Measurements from ENCODE around the gene BRMS1.
A peak's percentile ranks its signal among the peaks of the same experiment; 100 is the strongest.

BRMS1 gene

DNA sequence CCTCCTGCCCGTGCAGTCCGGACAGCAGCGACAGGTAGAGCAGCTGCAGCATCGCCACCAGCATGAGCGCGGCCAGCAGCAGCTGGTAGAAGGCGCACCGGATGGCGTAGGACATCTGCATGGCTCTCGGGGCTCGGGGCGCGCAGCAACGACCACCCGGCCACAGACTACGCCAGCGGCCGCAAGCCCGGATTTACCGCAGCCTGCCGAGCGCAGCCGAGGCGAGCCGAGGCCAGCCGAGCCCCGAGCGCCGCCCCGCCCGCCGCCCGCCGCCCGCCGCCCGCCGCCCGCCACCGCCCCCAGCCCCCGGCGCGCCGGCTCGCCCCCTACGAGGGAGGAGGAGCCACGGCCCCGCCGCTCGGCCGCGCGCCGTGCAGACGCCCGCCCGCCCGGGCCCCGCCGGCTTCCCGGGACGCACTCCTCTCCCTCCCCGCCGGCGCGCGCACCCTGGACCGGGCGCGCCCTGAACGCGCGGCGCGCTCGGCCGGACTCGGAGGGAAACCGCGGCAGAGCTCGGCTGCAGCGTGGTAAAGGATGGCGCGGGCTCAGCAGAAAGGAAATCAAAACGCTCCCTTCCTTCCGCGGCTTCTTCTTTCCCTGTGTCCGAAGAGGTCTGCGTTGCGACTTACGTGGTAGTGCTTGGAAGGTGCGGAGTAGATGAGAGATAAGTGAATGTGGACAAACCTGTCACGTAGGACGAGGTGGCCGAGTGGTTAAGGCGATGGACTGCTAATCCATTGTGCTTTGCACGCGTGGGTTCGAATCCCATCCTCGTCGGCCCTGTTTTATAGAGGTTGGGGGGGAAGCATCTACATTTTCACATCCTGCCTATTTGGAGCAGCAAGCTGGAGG lies 2.7 kb upstream of the BRMS1 start, which contains the start of gene B4GAT1:
TSS of gene B4GAT1 (minus strand) at position 205 of the 852 bp plus-strand sequence. CDS start at position 121, 84 bp downstream.
- Mint-ChIP-seq H3K4me3 (peak within 1 kb of the TSS; percentile 97), H3K9me3 (no peaks in the 10 kb centered on the region), H3K4me1 (ENCODE audit: low read depth) (peaks cover 52% of the 10 kb centered on the region), H3K36me3 (ENCODE audit: low read depth) (peaks cover 23% of the 10 kb centered on the region), H3K27ac (peak within 1 kb of the TSS; percentile 99), H3K27me3 (peaks cover 3% of the 10 kb centered on the region)
- peak; percentile 92 for DNase-seq

DNA sequence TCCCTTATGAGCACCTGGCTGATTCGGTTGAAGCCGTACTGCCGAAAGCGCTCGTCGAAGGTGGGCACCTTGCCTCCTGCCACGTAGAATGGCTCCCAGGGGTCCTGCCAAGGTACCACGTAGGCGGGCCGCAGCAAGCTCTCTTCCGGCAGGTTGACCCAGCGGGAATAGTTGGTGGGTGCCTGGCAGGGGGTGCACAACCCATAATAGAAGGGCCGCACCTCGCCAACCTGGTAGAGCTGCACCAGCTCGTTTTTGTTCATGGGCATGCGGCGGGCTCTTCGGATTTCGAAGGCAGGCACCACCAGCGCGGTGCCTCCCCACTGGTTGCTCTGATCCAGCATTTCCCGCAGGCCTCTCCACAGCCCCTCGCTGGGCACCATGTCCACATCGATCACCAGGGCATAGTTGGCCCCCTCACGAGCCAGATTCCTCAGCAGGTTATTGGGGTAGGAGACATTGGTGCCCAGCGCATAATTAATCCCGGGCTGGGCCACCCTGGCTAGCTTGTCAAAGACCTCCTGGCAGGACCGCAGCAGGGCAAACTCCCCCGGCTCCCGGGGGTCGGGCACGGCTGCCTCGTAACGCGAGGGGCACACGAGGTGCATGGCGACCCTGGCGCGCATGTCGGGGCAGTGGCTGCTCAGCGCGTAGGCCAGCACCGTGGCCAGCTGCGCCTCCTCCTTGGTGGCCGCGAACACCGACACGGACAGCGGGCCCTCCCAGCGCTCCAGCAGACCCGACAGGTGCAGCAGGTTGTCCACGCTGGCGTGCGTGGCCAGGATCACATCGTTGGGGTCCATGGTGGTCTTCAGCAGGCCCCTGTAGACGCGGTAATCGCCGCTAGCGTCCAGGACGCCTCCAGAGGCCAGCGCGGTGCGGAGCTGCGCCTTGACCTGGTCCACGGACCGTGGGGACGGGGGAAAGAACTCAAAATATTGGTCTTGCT lies 1.8 kb upstream of the BRMS1 start:
- peaks cover 52% of the 10 kb centered on the region for H3K4me1 Mint-ChIP-seq (ENCODE audit: low read depth)
- no peaks in the 10 kb centered on the region for H3K9me3 Mint-ChIP-seq
- peaks cover 32% of the 10 kb centered on the region for H3K36me3 Mint-ChIP-seq (ENCODE audit: low read depth)
- H3K4me3 Mint-ChIP-seq, result peak overlapping the region; percentile 97
- peak overlapping the region; percentile 95 for H3K27ac Mint-ChIP-seq
- peak; percentile 49 for DNase-seq
- H3K27me3 Mint-ChIP-seq, result peaks cover 3% of the 10 kb centered on the region

DNA sequence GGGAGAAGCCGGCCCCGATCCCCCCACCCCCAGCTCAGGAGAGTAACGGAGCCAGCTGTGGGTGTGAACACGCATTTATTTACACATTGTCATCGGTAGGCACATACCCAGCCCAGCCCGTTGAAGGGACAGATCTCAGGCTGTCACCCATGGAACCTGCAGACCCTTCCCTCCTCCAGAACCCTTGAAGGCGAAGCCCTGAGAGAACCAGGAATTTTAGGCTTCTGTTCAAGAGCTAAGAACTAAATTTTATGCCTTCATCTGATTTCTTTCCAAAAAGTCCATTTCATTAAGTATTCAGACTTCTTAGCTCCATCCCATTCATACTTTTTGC lies 379 bp upstream of the BRMS1 start:
- Mint-ChIP-seq H3K27ac (peak overlapping the region; percentile 95), H3K27me3 (peaks cover 3% of the 10 kb centered on the region), H3K4me3 (peak overlapping the region; percentile 97), H3K4me1 (ENCODE audit: low read depth) (peaks cover 52% of the 10 kb centered on the region), H3K9me3 (no peaks in the 10 kb centered on the region), H3K36me3 (ENCODE audit: low read depth) (peaks cover 46% of the 10 kb centered on the region)
- no peak for DNase-seq

DNA sequence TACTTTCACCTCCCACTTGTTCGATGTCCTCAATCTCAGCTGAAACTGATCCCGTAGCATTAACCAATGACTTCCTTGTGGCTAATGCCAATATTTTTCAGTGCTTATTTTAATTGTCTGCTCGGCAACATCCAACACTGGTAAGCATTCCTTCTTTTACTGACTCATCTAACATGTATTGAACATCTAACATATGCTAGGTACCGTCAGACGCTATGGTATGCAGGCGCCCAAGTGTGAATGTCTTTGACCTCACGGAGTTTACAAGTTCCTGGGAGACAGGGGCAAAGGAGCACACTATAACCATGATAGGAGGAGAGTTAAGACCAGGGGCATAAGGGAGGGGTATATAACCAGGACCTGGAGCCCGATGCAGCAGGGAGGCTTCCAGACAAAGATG lies 1.7 kb downstream of the BRMS1 start:
- DNase-seq, result no peak
- peaks cover 3% of the 10 kb centered on the region for H3K27me3 Mint-ChIP-seq
- peak overlapping the region; percentile 95 for H3K27ac Mint-ChIP-seq
- no peaks in the 10 kb centered on the region for H3K9me3 Mint-ChIP-seq
- peaks cover 64% of the 10 kb centered on the region for H3K36me3 Mint-ChIP-seq (ENCODE audit: low read depth)
- H3K4me1 Mint-ChIP-seq (ENCODE audit: low read depth), result peaks cover 46% of the 10 kb centered on the region
- peak overlapping the region; percentile 97 for H3K4me3 Mint-ChIP-seq

DNA sequence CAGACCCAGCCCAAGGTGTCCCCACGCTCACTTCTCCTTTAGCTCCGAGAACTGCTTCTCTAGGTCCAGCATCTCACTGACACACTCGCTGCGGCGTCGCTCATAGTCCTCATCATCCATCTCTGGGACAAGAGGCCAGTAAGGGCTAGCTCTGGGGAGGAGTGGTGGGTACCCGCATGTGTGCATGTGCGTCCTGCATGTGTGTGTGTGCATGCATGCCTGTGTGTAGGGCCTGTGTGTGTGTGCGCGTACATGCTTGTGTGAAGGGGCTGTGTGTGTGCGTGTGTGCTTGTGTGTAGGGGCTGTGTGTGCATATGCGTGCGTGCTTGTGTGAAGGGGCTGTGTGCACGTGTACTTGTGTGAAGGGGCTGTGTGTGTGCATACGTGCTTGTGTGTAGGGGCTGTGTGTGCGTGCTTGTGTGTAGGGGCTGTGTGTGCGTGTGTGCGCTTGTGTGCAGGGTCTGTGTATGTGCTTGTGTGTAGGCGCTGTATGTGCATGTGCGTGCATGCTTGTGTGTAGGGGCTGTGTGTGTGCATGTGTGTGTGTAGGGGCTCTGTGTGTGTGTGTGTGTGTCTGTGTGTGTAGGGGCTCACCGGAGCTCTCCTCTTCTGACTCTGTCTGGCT lies 3.3 kb downstream of the BRMS1 start:
- H3K9me3 Mint-ChIP-seq, result no peaks in the 10 kb centered on the region
- H3K27me3 Mint-ChIP-seq, result no peaks in the 10 kb centered on the region
- peaks cover 75% of the 10 kb centered on the region for H3K36me3 Mint-ChIP-seq (ENCODE audit: low read depth)
- peaks cover 55% of the 10 kb centered on the region for H3K4me1 Mint-ChIP-seq (ENCODE audit: low read depth)
- H3K27ac Mint-ChIP-seq, result no peak overlapping the region
- H3K4me3 Mint-ChIP-seq, result no peak overlapping the region
- DNase-seq, result no peak

DNA sequence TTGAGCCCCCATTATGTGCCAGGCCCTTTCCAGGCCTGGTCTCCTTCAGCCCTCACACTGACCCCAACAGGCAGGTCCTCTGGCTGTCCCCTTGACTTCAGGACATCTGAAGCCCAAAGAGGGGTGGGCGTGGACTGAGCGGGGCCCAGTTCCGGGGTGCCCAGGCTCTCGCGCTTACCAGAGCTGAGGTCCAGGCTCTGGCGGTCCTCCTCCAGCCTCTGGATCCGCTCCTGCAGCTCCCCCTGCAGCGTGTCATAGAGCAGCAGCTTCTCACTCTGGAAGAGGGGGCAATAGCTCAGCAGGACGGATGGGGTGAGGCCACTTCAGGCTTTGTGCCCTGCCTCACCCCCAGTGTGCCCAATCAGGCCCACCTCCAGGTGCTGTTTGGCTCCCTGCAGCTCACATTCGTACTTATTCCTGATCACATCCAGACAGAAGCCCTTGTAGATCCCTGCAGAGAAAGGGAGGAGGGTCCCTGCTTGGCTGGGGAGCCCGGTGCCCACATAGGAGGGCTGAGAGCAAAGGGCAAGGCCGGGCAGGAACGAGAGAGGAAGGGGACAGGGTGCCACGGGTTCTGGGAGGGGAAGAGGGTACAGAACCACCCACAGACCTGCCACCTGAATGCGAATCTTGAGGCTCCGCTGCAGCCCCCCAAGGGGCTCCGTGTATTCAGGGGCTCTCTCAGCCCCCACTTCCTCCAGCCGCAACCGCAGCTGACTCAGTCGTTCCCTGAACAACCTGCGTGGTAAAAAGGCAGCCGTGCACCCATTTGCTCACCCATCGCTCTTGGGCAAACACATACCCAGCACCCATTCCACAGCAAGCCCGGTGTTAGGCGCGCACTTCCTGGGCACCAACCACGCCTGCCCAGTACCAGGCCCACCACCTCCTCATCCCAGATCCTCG lies 4.1 kb downstream of the BRMS1 start:
- H3K4me3 Mint-ChIP-seq, result no peak overlapping the region
- no peaks in the 10 kb centered on the region for H3K27me3 Mint-ChIP-seq
- peaks cover 53% of the 10 kb centered on the region for H3K4me1 Mint-ChIP-seq (ENCODE audit: low read depth)
- DNase-seq, result no peak
- no peaks in the 10 kb centered on the region for H3K9me3 Mint-ChIP-seq
- H3K27ac Mint-ChIP-seq, result no peak overlapping the region
- peaks cover 76% of the 10 kb centered on the region for H3K36me3 Mint-ChIP-seq (ENCODE audit: low read depth)

DNA sequence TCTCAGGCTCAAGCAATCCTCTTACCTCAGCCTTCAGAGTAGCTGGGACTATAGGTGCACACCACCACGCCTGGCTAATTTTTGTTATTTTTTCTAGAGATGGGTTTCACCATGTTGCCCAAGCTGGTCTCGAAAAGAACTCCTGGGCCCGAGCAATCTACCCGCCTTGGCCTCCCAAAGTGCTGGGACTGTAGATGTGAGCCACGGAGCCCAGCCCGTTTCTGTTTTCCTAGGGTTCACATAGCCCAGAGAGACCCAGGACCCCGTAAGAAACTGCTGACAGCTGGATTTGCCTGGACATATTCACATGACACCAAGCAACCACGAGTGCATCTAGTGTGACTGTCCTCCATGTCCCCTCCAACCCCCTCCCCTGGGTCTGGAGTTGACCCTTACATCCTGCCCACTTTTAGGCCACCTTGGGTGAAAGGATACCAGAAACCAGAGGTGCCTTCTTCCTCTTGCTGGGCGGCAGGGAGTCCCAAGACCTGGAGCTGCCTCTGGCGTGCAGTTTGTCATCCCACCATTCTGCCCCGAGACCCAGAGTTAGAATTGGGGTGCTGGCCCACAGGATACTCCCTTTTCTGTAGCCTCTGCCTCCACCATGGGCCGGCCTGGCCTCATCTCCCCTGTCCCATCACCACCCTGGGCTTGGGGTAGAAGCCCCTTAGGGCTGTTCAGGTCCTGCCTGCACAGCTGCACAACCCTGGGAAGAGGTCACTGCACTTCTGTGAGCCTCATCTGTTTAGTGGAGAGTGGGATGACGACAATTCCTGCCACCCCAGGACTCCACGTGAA lies 5.0 kb downstream of the BRMS1 start:
- Mint-ChIP-seq H3K9me3 (no peaks in the 10 kb centered on the region), H3K4me1 (ENCODE audit: low read depth) (peaks cover 48% of the 10 kb centered on the region), H3K4me3 (no peak overlapping the region), H3K36me3 (ENCODE audit: low read depth) (peaks cover 73% of the 10 kb centered on the region), H3K27ac (no peak overlapping the region), H3K27me3 (no peaks in the 10 kb centered on the region)
- DNase-seq, result no peak

DNA sequence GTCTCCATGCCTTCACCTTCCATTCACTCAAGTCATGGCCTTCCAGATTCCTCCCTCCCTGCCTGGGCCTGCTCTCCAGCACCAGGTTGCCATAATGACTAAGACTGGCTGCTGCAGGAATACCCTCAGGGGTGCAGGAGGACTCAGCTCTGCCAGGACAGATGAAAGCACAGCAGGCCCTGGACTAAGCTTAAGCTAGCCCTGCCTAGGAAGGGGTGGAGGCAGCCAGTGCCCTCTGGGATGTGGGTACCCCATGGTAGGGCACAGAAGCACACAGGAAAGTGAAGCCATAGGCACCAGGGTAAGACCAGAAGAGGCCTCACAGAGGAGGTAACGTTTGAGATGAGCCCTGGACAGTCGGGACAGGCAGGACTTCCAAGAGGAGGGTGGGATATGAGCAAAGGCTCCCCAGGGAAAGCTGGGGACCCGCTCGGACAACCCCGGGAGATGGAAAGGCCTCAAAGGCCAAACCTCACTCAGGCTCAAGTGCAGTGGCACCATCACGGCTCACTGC lies 5.7 kb downstream of the BRMS1 start:
- H3K4me1 Mint-ChIP-seq (ENCODE audit: low read depth), result peaks cover 44% of the 10 kb centered on the region
- DNase-seq, result no peak
- no peaks in the 10 kb centered on the region for H3K9me3 Mint-ChIP-seq
- H3K4me3 Mint-ChIP-seq, result no peak overlapping the region
- H3K27ac Mint-ChIP-seq, result peak overlapping the region; percentile 1
- no peaks in the 10 kb centered on the region for H3K27me3 Mint-ChIP-seq
- H3K36me3 Mint-ChIP-seq (ENCODE audit: low read depth), result peaks cover 67% of the 10 kb centered on the region

DNA sequence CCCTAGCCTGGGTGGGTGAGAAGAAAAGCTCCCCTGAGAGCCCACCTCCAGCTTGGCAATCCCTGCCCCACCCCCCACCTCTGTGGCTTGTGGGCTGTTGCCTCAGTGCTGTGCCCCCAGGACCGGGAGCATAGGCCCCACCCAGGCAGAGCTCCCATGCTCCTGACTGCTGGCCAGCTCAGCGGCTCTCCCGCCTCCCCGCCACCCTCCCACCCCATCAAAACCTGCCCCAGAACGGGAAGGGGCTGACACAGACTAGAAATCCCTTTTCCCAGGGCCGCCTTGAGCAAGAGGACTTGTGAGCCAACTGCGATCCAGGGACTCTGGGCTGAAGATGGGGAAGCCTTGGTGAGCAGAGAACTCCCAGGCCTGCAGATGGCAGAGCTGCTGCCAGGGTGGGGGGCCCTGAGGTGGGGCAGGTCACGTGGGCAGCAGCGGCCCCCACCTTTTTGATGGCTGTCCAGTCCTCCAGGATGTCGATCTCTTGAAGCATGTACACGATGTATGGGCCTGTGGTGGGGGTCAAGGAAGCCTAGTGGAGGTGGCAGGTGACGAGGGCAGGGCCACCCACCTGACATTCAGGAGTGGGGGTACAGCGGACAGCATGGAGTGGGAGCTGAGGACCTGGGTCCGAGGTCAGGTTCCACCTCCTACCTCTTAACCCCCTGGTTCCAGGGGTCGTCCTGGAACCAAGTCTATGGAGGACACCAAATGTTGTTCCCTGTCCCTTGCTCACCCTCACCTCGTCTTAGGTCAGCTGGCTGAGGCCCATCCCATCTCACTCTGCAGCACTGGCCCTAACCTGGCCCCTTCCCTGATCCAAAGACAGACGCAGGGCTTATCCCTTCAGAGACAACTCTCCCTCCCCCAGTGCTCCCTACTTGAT lies 6.4 kb downstream of the BRMS1 start:
- H3K9me3 Mint-ChIP-seq, result no peaks in the 10 kb centered on the region
- DNase-seq, result no peak
- no peak overlapping the region for H3K4me3 Mint-ChIP-seq
- H3K4me1 Mint-ChIP-seq (ENCODE audit: low read depth), result peaks cover 37% of the 10 kb centered on the region
- H3K27me3 Mint-ChIP-seq, result no peaks in the 10 kb centered on the region
- H3K36me3 Mint-ChIP-seq (ENCODE audit: low read depth), result peaks cover 63% of the 10 kb centered on the region
- peak overlapping the region; percentile 1 for H3K27ac Mint-ChIP-seq

DNA sequence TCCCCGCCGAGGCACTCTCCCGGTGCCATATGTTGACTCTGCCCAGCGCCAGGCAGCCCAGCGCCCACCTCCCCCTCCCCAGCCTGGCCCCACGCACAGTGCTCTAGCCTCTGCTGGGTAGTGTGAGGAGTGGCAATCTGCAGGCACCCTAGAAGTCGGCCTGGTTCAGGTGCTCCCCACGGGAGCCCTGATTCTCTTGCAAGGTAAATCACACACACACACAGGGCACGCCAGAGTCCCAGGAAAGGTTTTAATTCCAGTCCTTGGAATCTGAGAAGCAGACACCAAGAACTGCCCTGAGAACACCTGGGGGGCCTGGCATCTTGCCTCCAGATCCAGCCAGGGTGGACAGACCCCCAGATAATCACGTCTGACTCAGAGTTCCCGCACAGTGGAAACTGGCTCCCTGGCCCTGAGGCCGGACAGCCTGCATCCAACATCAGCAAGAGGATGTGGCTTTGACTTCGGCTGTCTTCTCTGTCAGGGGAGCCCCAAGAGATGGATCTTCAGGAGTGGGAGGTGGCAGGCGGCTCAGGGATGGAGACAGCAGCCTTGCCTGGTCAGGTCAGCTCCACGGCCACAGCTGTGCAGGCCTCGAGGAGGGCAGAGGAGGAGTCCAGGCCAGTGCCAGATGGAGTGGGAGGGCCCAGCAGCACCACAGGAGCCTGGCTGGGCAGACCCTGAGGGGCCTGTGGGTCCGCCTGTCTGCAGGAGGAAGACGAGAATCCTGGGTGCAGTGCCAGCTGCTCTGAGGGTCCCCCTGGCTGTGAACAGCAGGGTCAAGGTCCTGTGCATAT lies 7.6 kb downstream of the BRMS1 start:
- peak overlapping the region; percentile 67 for H3K4me3 Mint-ChIP-seq
- H3K4me1 Mint-ChIP-seq (ENCODE audit: low read depth), result peaks cover 28% of the 10 kb centered on the region
- H3K27ac Mint-ChIP-seq, result peak overlapping the region; percentile 88
- H3K36me3 Mint-ChIP-seq (ENCODE audit: low read depth), result peaks cover 52% of the 10 kb centered on the region
- H3K27me3 Mint-ChIP-seq, result no peaks in the 10 kb centered on the region
- H3K9me3 Mint-ChIP-seq, result no peaks in the 10 kb centered on the region
- no peak for DNase-seq

DNA sequence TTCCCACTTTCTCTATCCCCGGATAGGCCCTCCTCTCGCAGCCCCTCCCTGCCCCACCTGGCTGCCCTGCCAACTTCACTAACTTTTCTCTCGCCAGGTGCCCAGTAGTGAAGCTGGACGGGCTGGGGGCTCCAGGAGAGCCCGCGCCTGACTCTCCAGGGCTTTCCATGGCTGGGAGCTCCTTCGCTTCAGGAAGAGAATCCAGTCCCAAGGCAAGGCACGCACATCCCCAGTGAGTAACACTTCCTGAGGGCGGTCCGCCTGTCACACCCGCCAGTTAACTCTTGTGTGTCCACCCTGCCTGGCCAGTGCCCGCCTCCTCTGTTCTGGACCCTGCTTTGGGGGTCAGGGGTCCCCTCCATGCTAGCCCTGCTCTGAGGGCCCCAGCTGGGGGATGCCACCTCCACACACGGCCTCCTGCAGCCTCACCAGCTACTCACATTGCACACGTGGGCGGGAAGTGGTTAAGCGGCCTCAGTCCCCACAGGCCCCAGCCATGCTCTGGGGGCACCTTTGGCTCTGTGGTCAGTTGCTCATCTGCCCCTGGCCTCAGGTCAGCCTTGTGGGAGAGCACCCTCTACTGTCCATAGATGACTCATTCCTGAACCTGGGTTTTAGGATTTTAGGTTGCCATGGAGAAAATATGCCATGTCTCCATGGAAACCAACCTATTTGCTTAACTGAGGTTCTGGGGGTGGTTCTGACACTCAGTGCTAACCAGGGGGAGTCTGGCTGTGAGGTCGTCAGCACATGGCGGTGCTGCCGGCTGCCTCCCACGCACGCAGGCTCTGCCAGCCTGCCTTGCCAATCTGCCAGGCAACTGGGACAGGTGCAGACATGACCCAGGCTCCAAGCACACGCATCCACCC lies 8.4 kb downstream of the BRMS1 start, which contains the start of gene RIN1:
TSS of gene RIN1 (minus strand) at position 201 of the 869 bp plus-strand sequence. CDS start at position 169, 32 bp downstream.
- H3K36me3 Mint-ChIP-seq (ENCODE audit: low read depth), result peaks cover 44% of the 10 kb centered on the region
- peak; percentile 75 for DNase-seq
- H3K27me3 Mint-ChIP-seq, result no peaks in the 10 kb centered on the region
- peaks cover 28% of the 10 kb centered on the region for H3K4me1 Mint-ChIP-seq (ENCODE audit: low read depth)
- peak within 1 kb of the TSS; percentile 67 for H3K4me3 Mint-ChIP-seq
- H3K9me3 Mint-ChIP-seq, result no peaks in the 10 kb centered on the region
- H3K27ac Mint-ChIP-seq, result peak within 1 kb of the TSS; percentile 88
